ENCODE results near the gene SLC25A25.
A peak's percentile ranks its signal among the peaks of the same experiment; 100 is the strongest.

Gene SLC25A25

DNA sequence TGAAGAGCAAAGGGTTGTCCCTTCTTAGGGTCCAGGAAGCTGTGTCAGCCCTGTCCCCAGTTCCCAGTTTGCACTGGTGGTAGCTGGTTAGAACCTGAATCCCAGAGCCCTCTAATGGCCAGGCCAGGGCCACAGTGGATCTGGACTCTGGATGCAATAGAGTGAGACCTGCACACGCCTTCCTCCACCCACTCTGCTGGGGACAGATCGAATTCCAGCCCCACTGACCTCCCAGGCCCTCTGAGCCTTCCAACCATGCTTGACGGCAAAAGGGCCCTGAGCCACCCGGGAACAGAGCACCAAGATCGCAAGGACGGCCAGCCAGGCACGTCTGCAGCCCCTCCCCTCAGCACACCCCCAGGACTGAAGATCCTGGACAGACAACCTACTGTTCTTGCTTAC, 24.6 kb upstream of the SLC25A25 start:
- peak; percentile 61; the same call in 1 of the 2 replicates for TF ChIP-seq TEAD4 (IDR thresholded peaks at IDR 0.05)
- no peak for TF ChIP-seq FOXM1 (IDR thresholded peaks at IDR 0.05; ENCODE audit: borderline replicate concordance, low read depth)
- TF ChIP-seq NFIC (IDR thresholded peaks at IDR 0.05), result no peak
- TF ChIP-seq, protein P1, sequence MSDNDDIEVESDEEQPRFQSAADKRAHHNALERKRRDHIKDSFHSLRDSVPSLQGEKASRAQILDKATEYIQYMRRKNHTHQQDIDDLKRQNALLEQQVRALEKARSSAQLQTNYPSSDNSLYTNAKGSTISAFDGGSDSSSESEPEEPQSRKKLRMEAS (IDR thresholded peaks at IDR 0.05), result 0 out of 2 replicates have a peak, but pooled peaks have one; percentile 11
- TF ChIP-seq RAD21 (IDR thresholded peaks at IDR 0.05; ENCODE audit: low read depth), result peak; percentile 39
- TF ChIP-seq EGR1 (IDR thresholded peaks at IDR 0.05), result 0 out of 2 replicates have a peak, but pooled peaks have one; percentile 27
- 0 out of 2 replicates have a peak, but pooled peaks have one; percentile 17 for TF ChIP-seq EP300 (IDR thresholded peaks at IDR 0.05; ENCODE audit: borderline replicate concordance)

DNA sequence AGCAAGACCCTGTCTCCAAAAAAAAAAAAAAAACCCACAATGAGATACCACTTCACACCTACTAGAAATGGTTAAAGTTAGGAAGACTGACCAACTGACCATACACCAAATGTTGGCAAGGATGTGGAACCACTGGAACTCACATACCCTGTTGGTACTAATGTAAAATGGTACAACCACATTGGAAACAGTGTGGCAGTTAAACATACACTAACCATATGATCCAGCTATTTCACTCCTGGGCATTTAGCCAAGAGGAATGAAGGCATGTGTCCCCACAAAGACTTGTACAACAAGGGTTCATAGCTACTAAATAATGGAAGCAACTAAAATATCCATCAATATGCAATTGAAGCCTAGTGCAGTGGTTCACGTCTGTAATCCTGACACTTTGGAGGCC, 22.2 kb upstream of the SLC25A25 start:
- TF ChIP-seq, protein P2, sequence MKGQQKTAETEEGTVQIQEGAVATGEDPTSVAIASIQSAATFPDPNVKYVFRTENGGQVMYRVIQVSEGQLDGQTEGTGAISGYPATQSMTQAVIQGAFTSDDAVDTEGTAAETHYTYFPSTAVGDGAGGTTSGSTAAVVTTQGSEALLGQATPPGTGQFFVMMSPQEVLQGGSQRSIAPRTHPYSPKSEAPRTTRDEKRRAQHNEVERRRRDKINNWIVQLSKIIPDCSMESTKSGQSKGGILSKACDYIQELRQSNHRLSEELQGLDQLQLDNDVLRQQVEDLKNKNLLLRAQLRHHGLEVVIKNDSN (IDR thresholded peaks at IDR 0.05), result no peak
- TF ChIP-seq RAD21 (IDR thresholded peaks at IDR 0.05; ENCODE audit: low read depth), result no peak
- no peak for TF ChIP-seq NFIC (IDR thresholded peaks at IDR 0.05)
- no peak for TF ChIP-seq CEBPB (IDR thresholded peaks at IDR 0.05)
- TF ChIP-seq CREB1 (IDR thresholded peaks at IDR 0.05; ENCODE audit: low read depth), result no peak
- TF ChIP-seq EP300 (IDR thresholded peaks at IDR 0.05; ENCODE audit: borderline replicate concordance), result no peak
- no peak for TF ChIP-seq FOXM1 (IDR thresholded peaks at IDR 0.05; ENCODE audit: borderline replicate concordance, low read depth)
- TF ChIP-seq, protein P3, sequence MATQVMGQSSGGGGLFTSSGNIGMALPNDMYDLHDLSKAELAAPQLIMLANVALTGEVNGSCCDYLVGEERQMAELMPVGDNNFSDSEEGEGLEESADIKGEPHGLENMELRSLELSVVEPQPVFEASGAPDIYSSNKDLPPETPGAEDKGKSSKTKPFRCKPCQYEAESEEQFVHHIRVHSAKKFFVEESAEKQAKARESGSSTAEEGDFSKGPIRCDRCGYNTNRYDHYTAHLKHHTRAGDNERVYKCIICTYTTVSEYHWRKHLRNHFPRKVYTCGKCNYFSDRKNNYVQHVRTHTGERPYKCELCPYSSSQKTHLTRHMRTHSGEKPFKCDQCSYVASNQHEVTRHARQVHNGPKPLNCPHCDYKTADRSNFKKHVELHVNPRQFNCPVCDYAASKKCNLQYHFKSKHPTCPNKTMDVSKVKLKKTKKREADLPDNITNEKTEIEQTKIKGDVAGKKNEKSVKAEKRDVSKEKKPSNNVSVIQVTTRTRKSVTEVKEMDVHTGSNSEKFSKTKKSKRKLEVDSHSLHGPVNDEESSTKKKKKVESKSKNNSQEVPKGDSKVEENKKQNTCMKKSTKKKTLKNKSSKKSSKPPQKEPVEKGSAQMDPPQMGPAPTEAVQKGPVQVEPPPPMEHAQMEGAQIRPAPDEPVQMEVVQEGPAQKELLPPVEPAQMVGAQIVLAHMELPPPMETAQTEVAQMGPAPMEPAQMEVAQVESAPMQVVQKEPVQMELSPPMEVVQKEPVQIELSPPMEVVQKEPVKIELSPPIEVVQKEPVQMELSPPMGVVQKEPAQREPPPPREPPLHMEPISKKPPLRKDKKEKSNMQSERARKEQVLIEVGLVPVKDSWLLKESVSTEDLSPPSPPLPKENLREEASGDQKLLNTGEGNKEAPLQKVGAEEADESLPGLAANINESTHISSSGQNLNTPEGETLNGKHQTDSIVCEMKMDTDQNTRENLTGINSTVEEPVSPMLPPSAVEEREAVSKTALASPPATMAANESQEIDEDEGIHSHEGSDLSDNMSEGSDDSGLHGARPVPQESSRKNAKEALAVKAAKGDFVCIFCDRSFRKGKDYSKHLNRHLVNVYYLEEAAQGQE (IDR thresholded peaks at IDR 0.05; ENCODE audit: low read depth), result no peak
- TF ChIP-seq, protein P1 (IDR thresholded peaks at IDR 0.05), result no peak
- TF ChIP-seq ZBTB7A (IDR thresholded peaks at IDR 0.05; ENCODE audit: low read depth), result no peak
- no peak for TF ChIP-seq TCF12 (IDR thresholded peaks at IDR 0.05; ENCODE audit: low read depth)
- no peak for TF ChIP-seq TEAD4 (IDR thresholded peaks at IDR 0.05)
- no peak for TF ChIP-seq EGR1 (IDR thresholded peaks at IDR 0.05)
- TF ChIP-seq TAF1 (IDR thresholded peaks at IDR 0.05; ENCODE audit: low read depth), result no peak
- no peak for TF ChIP-seq YY1 (IDR thresholded peaks at IDR 0.05; ENCODE audit: low read depth)

DNA sequence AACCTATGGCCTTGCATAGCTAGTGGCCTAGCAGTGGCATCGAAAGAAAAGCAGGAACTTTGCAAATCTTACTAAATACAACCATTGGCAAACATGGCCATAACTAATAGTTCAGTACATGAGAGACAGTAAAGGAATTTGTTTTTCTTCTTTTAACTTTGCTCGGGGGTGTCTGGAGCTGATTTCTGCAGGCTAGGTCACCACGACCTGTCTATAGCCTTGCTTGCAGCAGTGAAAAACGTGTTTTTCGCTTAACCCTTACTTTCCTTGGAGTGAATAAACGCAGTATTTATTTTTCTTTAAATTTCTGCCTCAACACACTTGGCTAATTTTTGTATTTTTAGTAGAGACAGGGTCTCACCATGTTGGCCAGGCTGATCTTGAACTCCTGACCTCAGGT, 20.8 kb upstream of the SLC25A25 start:
- TF ChIP-seq EP300 (IDR thresholded peaks at IDR 0.05; ENCODE audit: borderline replicate concordance), result no peak
- no peak for TF ChIP-seq EGR1 (IDR thresholded peaks at IDR 0.05)
- TF ChIP-seq, protein P1 (IDR thresholded peaks at IDR 0.05), result no peak
- no peak for TF ChIP-seq YY1 (IDR thresholded peaks at IDR 0.05; ENCODE audit: low read depth)
- no peak for TF ChIP-seq TEAD4 (IDR thresholded peaks at IDR 0.05)
- TF ChIP-seq ZBTB7A (IDR thresholded peaks at IDR 0.05; ENCODE audit: low read depth), result no peak
- TF ChIP-seq, protein P3 (IDR thresholded peaks at IDR 0.05; ENCODE audit: low read depth), result no peak

DNA sequence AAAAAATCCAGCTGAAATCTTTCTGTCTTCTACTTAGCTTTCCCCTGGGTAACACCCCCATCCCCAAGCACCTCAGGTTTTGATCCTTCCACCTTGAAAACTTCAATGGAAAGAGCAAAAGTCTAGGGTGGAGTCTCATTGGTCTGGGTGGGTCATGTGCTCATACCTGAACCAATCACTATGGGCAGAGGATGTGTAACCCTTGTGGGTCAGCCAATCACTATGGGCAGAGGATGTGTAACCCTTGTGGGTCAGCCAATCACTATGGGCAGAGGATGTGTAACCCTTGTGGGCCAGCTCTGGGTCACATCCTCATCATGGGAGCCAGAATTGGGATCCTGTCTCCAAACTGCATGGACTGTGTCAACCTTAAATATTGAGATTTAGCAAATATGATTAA, 19.4 kb upstream of the SLC25A25 start:
- TF ChIP-seq TAF1 (IDR thresholded peaks at IDR 0.05; ENCODE audit: low read depth), result no peak
- no peak for TF ChIP-seq ZBTB7A (IDR thresholded peaks at IDR 0.05; ENCODE audit: low read depth)
- no peak for TF ChIP-seq RAD21 (IDR thresholded peaks at IDR 0.05; ENCODE audit: low read depth)
- TF ChIP-seq, protein P1 (IDR thresholded peaks at IDR 0.05), result no peak
- no peak for TF ChIP-seq FOXM1 (IDR thresholded peaks at IDR 0.05; ENCODE audit: borderline replicate concordance, low read depth)
- TF ChIP-seq, protein P2 (IDR thresholded peaks at IDR 0.05), result peak; percentile 77
- no peak for TF ChIP-seq TCF12 (IDR thresholded peaks at IDR 0.05; ENCODE audit: low read depth)

DNA sequence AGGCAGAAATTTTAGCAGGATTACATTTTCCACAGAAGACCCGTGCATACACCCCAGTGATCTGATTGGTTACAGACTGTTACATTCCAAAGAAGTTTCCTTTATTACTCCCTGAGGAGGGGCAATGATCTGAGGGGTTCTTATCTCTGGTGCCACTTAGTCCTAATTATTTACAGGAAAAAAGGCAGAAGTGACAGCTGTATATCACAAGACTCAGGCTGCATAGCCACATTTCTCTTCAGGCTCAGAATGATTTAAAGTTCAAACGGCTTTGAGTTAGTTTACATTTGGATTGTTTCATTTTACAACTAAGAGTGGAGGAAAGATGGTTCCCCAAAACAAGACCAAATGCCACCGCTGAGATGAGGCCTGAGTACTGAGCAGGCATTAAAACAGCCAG, 18.2 kb upstream of the SLC25A25 start:
- TF ChIP-seq CEBPB (IDR thresholded peaks at IDR 0.05), result no peak
- TF ChIP-seq YY1 (IDR thresholded peaks at IDR 0.05; ENCODE audit: low read depth), result no peak
- TF ChIP-seq CREB1 (IDR thresholded peaks at IDR 0.05; ENCODE audit: low read depth), result no peak
- TF ChIP-seq FOXM1 (IDR thresholded peaks at IDR 0.05; ENCODE audit: borderline replicate concordance, low read depth), result no peak
- TF ChIP-seq TEAD4 (IDR thresholded peaks at IDR 0.05), result no peak
- no peak for TF ChIP-seq EP300 (IDR thresholded peaks at IDR 0.05; ENCODE audit: borderline replicate concordance)
- no peak for TF ChIP-seq ZBTB7A (IDR thresholded peaks at IDR 0.05; ENCODE audit: low read depth)
- TF ChIP-seq TCF12 (IDR thresholded peaks at IDR 0.05; ENCODE audit: low read depth), result no peak
- no peak for TF ChIP-seq NFIC (IDR thresholded peaks at IDR 0.05)
